GM19324 (cell line): ENCODE results near the gene SYCN.
"Not testable (repeated sequence)": the region's sequence is repeated elsewhere in the genome, so short reads cannot be mapped to it uniquely, and the experiment has no call there.

Source experiments
- ATAC-seq: cut with Tn5 transposase; IDR thresholded peaks from one replicate; pipeline ENCODE4 v1.9.1; 2021; ENCODE audit warnings: mild to moderate bottlenecking, moderate library complexity; ENCODE audit not compliant: unreplicated experiment, low FRiP score

Gene SYCN, protein sequence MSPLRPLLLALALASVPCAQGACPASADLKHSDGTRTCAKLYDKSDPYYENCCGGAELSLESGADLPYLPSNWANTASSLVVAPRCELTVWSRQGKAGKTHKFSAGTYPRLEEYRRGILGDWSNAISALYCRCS

DNA sequence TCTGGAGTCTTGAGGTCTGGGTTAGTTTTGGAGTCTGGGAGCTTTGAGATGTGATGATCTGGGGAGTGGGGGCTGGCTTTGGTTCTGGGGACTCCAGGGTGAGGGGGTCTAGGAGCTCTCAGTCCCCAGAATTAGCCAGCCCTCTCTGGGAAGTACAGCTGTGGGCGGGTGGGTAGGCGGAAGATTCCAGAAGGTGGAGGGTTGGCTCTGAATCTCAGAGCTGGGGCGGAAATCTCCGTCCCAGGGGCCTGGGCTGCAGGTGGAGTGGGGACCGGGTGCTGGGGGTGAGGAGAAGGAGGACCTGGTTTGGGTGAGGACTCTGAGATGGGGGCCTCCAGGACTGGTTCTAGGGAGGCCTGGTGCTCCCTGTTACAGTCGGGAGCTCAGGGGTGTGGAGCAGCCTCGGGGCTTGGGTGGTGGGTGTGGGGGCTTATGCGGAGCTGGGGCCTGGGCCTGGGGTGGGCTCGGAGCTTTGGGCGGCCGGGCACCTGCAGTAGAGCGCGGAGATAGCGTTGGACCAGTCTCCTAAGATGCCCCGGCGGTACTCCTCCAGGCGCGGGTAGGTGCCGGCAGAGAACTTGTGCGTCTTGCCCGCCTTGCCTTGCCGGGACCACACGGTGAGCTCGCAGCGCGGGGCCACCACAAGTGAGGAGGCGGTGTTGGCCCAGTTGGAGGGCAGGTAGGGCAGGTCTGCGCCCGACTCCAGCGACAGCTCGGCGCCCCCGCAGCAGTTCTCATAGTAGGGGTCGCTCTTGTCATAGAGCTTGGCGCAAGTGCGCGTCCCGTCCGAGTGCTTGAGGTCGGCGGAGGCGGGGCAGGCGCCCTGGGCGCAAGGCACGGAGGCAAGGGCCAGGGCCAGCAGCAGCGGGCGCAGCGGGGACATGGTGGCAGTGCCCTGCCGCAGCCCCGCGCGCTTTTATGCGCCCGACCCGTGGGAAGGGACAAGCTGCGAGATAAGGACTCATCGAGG is at the start of gene SYCN:
TSS of gene SYCN (minus strand) at position 892 of the 970 bp plus-strand sequence. CDS start at position 883, 9 bp downstream.
- ATAC-seq = no peak

DNA sequence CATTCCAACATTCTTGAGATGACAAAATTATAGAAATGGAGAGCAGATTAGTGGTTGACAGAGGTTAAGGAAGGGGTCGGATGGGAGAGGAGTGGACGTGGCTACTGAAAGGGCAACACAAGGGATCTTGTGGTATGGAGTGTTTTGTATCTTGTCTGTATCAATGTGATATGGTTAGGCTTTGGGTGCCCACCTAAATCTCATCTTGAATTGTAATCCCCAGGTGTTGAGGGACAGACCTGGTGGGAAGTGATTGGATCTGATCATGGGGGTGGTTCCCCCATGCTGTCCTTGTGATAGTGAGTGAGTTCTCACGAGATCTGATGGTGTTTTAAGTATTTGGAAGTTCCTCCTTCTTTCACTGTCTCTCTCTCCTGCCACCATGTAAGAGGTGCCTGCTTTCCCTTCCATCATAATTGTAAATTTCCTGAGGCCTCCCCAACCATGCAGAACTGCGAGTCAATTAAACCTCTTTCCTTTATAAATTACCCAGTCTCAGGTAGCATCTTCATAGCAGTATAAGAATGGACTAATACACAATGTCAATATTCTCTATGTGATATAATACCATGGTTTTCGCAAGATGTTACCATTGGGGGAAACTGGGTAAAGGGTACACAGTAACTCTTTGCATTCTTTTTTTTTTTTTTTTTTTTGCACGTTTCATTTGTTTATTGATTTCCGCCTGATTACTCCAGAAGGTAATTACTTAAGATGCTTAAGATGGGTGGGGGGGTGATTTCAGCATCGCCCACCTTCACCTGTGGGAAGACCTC is 49.5 kb upstream of the SYCN start:
- no peak for ATAC-seq

DNA sequence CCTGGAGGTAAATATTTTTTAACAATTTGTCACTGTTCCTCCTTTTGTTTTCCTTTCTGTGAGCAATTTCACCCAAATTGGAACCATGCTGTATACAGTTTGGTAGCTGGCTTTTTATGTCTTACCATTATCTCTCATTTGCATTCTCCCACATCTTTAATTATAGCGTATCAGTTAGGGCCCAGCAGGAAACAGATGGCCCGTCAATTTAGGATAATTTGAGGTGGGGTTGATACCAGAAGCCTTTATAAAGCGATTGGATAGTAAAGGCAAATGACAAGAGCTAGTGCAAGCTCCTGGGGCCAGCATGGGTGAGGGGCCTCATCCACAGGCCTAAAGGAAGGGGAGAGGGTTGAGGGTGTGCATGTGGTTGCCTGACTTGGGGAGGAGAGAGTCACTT is 48.4 kb upstream of the SYCN start:
- ATAC-seq = no peak

DNA sequence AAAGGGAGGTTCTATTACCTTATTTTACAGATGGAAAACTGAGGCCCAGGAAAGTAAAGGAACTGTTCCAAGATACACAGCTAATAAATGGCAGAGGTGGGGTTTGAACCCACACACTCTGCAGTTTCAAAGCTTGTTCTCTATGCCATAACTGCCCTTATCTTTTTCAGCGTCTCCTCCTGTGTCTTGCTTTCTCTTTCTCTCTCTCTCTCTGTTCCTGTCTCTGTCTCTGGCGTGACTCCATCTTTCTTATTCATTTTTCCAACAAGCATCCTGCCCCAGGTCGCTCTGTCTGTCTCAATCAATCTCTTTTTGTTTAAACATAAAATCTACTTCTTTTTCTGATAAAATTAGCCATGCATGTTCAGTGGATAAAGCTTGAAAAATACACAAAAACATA is 47.8 kb upstream of the SYCN start:
- ATAC-seq = no peak

DNA sequence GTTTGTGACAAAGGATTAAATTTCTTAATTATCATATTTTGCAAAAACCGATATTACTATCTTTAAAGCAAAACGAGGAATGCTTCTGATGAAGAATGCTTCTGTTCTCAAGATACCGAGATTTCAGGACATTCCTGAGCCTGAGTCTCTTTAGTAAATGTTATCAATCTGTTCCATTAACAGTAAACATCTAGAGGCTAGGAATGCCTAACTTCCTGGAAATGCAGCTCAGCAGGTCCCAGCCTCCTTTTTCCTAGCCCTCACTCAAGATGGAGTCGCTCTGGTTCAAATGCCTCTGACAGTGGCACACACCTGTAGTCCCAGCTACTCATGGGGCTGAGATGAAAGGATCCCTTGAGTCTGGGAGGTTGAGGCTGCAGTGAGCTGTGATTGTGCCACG is 47.0 kb upstream of the SYCN start:
- no peak for ATAC-seq

DNA sequence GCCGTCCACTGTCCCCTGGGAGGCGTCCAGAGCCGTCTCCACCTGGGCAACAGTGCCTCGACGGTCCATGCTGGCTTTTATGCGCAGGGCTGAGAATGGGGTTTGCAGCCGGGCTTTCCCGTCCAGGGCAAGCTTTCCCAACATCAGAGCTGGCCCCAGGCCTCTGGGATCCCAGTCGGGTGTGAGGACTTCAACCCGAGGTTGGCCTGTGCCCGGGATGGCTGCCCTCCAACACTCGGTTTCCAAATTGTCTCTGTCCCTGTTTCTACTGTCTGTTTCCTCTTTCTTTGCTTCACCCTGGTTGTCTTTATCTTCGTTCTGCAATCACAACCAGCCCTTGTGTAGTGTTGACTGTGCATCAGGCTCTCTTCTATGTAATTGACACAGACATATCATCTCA is 44.7 kb upstream of the SYCN start, which contains the start of gene IFNL4:
TSS of gene IFNL4 (minus strand) at position 51 of the 400 bp plus-strand sequence.
- no peak for ATAC-seq

DNA sequence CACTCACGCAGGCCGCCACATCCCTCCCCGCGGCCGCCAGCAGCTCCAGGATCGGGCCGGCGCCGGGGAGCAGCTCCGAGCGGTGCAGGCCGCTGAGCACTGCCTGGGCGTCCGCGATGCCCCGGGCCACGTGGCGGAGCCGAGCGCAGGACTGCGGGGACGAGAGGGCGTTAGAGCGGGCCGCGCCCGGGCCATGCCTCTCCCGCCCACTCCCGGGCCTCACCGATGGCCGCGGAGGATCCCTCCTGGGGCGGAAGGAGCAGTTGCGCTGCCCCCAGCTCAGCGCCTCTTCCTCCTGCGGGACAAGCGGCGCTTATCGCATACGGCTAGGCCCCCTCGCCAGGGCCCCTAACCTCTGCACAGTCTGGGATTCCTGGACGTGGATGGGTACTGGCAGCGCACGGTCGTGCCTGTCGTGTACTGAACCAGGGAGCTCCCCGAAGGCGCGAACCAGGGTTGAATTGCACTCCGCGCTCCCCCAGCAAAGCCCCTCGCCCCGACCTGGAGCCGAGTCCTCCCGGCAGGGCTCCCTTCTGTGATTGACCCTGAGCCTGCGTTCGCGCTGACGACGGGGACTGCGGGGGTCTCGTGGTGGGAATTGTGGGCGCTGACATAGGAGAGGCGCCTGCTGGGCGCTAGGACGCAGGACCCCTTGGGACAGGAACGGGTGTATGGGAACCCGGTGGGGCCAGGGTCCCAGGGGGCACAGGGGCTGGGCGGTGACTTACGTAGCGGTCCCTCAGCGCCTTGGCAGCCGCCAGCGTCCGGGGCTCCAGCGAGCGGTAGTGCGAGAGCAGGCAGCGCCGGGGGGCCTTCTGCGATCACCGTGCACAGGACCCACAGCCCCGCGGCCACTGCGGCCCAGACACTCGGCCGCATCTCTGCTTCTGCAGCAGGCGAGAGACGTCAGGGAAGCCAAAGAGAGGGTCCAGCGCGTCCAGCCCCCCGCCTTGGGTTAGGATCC is 43.9 kb upstream of the SYCN start:
- ATAC-seq = no peak

DNA sequence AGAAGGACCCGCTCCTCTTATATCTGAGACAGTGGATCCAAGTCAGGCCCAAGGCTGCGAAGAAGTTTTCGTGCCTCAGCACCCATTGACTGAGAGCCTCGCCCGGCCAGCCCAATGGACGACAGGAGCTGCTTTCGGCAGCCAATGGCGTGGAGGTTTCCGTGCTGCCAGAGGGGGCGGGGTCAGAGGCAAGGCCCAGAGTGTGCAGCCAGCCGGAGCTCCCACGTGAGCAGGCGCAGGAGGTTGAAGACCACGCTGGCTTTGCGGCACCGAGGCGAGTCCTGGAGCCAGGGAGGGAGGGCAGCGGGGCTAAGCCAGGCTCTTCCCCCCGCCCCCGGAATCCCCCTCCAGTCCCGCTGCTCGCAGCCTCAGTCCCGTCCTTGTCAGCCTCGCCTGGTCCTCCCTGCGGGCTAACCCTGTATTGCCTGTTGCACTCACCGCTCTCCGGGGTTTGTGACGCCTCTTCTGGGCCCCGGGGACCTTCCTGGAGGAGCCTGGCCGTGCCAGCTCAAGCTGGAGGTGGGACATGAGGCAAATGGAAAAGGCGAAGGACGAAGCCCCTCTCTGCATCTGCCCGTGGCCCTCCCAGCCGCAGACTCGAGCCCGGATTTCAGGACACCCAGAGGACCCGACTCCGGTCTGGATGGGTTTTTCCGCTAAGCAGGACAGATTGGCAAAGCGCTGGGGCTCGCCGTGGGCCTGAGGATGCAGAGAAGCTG is 43.0 kb upstream of the SYCN start:
- ATAC-seq = no peak

DNA sequence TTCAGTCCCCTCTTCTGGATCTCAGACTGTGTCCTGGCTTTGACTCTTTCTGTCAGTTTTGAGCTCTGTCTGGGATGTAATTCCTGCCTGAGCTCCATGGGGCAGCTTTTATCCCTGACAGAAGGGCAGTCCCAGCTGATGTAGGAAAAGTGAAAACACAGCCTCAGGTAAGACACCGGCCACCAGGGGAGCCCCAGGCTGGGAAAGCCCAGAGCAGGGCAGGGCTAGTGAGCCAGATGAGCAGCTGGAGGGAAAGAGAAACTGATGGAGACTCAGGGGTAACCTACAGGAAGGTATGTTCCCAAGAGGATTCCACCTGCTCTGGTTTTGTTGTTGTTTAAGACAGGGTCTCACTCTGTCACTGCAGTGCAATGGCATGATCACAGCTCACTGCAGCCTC is 41.1 kb upstream of the SYCN start:
- ATAC-seq = not testable (repeated sequence)

DNA sequence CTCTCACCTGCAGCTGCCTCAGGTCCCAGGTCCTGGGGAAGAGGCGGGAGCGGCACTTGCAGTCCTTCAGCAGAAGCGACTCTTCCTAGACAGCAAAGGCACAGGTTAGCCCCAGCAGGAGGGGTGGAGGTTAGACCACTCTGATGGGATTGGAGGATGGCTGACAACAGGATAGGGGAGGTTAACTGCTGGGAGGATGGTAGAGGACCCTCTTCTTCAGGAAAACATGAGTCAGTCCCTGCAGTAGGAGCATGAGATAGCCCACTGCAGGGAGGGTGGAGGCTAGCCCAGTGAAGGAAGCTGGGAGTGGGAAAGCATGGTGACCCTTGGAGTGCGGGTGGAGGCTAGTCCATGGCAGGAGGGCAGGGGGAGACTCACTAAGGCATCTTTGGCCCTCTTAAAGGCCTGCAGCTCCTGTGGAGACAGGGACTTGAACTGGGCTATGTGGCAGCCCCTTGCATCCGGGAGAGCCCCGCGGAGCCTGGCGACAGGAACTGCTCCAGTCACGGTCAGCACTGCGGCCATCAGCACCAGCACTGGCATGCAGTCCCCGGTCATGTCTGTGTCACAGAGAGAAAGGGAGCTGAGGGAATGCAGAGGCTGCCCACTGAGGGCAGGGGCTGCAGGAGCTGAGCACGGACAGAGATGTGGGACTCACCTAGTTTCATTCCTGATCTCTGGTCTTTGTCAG is 40.5 kb upstream of the SYCN start, which contains the start of gene IFNL3:
TSS of gene IFNL3 (minus strand) at position 597 of the 691 bp plus-strand sequence. CDS start at position 558, 39 bp downstream.
- ATAC-seq = not testable (repeated sequence)

DNA sequence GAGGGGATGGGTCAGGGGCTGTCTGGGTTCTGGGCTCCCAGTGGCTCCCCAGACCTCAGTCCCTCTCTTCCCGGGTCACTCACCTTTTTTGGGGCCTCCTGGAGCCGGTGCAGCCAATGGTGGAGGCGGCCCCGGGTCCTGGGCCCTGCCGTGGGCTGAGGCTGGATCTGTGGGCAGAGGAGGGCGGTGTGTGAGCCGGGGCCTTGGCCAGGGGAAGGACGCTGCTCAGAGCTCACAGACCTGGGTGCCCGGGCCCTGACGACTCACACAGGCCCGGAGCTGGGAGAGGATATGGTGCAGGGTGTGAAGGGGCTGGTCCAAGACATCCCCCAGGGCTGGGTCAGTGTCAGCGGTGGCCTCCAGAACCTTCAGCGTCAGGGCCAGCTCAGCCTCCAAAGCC is 39.7 kb upstream of the SYCN start:
- ATAC-seq = not testable (repeated sequence)

DNA sequence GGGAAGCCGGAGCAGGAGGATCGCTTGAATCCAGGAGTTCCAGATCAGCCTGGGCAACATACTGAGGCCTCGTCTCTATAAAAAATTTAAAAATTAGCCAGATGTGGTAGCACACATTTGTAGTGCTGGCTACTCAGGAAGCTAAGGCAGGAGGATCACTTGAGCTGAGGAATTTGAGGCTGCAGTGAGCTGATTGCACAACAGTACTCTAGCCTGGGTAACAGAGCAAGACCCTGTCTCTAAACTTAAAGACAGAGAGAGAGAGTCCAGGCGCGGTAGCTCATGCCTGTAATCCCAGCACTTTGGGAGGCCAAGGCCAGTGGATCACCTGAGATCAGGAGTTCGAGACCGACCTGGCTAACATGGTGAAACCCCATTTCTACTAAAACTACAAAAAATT is 36.4 kb upstream of the SYCN start:
- no peak for ATAC-seq

DNA sequence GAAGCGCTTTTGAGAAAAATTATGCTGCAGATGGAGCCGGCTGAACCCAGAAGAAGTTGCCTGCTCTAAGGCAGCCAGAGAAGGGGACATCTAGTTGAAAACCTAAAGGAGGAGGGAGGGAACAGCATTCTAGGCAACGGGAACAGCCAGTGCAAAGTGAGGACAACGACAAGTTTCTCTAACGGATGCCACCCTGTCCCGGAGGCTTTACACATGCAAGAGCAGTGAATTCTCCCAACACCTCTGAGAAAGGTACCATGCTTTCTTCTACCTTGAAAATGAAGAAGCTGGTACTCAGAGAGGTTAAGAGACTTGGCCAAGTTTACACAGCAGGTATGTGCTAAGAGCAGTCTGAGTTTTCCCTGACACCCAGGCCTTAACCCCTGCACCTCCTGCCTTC is 34.9 kb upstream of the SYCN start:
- no peak for ATAC-seq

DNA sequence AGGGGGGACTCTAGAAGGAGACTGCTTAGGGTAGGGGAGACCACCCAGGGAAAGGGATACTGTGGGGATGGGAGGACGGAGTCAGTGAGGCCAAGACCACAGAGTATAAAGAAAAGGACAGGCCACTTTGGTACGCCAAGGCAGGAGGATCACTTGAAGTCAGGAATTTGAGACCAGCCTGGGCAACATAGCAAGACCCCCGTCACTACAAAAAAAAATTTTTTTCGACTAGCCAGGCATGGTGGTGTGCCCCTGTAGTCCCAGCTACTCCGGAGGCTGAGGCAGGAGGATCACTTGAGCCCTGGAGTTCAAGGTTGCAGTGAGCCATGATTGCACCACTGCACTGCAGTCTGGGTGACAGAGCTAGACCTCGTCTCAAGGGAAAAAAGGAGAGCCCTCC is 34.1 kb upstream of the SYCN start:
- no peak for ATAC-seq

DNA sequence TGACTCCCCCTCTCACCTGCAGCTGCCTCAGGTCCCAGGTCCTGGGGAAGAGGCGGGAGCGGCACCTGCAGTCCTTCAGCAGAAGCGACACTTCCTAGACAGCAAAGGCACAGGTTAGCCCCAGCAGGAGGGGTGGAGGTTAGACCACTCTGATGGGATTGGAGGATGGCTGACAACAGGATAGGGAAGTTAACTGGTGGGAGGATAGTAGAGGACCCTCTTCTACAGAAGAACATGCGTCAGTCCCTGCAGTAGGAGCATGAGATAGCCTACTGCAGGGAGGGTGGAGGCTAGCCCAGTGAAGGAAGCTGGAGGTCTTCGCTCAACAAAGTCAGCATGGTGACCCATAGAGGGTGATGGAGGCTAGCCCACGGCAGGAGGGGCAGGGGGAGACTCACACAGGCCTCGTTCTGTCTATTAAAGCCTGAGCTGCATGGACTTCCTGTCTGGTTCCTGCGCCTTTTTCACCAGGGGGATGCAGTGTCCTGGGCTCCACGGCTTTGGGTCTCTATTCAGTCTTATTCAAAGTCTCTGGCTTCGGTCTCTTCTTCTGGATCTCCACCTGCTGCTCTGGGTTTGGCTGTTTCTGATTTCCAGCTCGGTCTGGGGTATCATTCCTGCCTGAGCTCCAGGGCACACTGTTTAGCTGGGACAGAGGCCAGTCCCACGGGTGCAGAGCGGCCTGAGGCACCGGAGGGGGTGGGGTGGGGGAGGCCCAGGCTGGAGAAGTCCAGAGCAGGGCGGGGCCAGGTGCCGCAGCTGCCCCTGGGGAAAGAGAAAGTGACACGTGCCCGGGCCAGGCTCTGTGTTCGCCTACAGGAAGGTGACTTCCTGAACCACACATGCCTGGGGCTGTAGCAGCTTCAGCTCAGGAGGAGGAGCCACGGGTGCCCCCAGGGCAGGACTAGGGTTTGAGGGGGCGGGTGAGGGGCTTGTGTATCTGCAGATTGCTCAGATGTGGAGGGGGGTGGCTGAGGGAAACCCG is 33.4 kb upstream of the SYCN start:
- peak; percentile 65 for ATAC-seq

DNA sequence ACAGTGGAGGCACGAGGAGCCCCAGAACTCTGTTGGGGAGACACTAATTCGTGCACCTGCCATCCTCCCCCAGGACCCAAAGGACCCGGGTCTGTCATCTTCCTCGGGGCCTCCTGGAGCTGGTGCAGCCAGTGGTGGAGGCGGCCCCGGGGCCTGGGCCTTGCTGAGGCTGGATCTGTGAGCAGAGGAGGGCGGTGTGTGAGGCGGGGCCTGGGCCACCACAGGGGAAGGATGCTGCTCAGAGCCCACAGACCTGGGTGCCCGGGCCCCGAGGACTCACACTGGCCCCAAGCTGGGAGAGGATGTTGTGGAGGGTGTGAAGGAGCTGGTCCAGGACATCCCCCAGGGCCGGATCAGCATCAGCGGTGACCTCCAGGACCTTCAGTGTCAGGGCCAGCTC is 32.5 kb upstream of the SYCN start:
- no peak for ATAC-seq

DNA sequence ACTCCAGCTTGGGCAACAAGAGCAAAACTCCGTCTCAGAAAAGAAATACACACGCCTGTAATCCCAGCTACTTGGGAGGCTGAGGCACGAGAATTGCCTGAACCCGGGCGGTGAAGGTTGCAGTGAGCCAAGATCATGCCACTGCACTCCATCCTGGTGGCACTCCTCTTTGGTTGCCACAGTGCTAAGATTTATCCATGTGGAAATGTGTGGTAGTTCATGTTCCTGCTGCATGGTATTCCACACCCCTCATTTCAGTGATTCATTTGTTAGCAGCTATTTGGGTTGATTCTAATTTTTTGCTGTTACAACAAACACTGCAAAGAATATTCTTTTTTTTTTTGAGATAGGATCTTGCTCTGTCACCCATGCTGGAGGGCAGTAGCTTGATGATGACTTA is 28.6 kb upstream of the SYCN start:
- no peak for ATAC-seq
